ENCODE data around the gene TERT.

- TF ChIP-seq CTCF (IDR thresholded peaks at IDR 0.05) (no peak), POLR2A (IDR thresholded peaks at IDR 0.05) (no peak)
Measured at GRCh38 chr5:1265026-1265425, 29.8 kb downstream of the TERT start.

Measured in gastroesophageal sphincter (tissue), 3 donors.